HepG2 (cell line): ENCODE data around the gene HOXA6. TPM values are rescaled to one million over a fixed set of nuclear protein-coding genes. Genes with fewer than 3 reads are reported as not detected.
A peak's percentile ranks its signal among the peaks of the same experiment; 100 is the strongest.

ENCODE experiments used
- GPN1 ChIP-seq: sonication (generic); formaldehyde crosslinking; IDR thresholded peaks from 2 replicates; pipeline ENCODE4 v1.5.1; 2020; ENCODE audit warnings: missing genetic modification reagents, borderline replicate concordance
- NRL ChIP-seq: sonication (generic); formaldehyde crosslinking; IDR thresholded peaks from 2 replicates; pipeline ENCODE4 v1.5.0; 2020; ENCODE audit warnings: missing genetic modification reagents, mild to moderate bottlenecking, moderate library complexity, borderline replicate concordance
- PHF5A ChIP-seq: IDR thresholded peaks from one replicate; pipeline ENCODE4 v1.6.1; 2018; ENCODE audit warnings: low read depth, missing genetic modification reagents; ENCODE audit not compliant: unreplicated experiment
- TEF ChIP-seq: sonication (generic); formaldehyde crosslinking; IDR thresholded peaks from 2 replicates; pipeline ENCODE4 v1.5.0; 2020; ENCODE audit warnings: missing genetic modification reagents
- TFE3 ChIP-seq: IDR thresholded peaks from 2 replicates; pipeline ENCODE4 v1.6.1; 2016
- ZBTB49 ChIP-seq: sonication (generic); formaldehyde crosslinking; IDR thresholded peaks from 2 replicates; pipeline ENCODE4 v1.4.0; 2020; ENCODE audit warnings: missing genetic modification reagents, borderline replicate concordance
- ZFP91 ChIP-seq: sonication (generic); formaldehyde crosslinking; IDR thresholded peaks from 2 replicates; pipeline ENCODE4 v1.9.0; 2022; ENCODE audit warnings: missing genetic modification reagents, mild to moderate bottlenecking, borderline replicate concordance
- ZNF33B ChIP-seq: sonication (generic); formaldehyde crosslinking; IDR thresholded peaks from 2 replicates; pipeline ENCODE4 v1.5.1; 2020; ENCODE audit warnings: mild to moderate bottlenecking, missing genetic modification reagents
- ZNF382 ChIP-seq: sonication (generic); formaldehyde crosslinking; IDR thresholded peaks from 2 replicates; pipeline ENCODE4 v1.5.0; 2020; ENCODE audit warnings: missing genetic modification reagents, mild to moderate bottlenecking, borderline replicate concordance
- ZNF441 ChIP-seq: sonication (generic); formaldehyde crosslinking; IDR thresholded peaks from 2 replicates; pipeline ENCODE4 v1.7.0; 2021; ENCODE audit warnings: missing genetic modification reagents, borderline replicate concordance
- ZNF713 ChIP-seq: sonication (generic); formaldehyde crosslinking; IDR thresholded peaks from 2 replicates; pipeline ENCODE4 v1.4.0; 2020; ENCODE audit warnings: mild to moderate bottlenecking, missing genetic modification reagents
- ZZZ3 ChIP-seq: sonication (generic); formaldehyde crosslinking; IDR thresholded peaks from 2 replicates; pipeline ENCODE4 v1.4.0; 2020; ENCODE audit warnings: missing genetic modification reagents, mild to moderate bottlenecking, borderline replicate concordance
- polyA plus RNA-seq, 8 experiments: library from polyadenylated mRNA; depleted of rRNA in 3 of 8; stranded (reverse) in 7 of 8; unstranded in 1 of 8; fragments of >200 nt; fragmentation: Illumina TruSeq in 4 of 8; extraction: Trizol in 4 of 8; gene quantifications; 2 replicates each; pipeline versions ENCODE4 v1.2.1 to v1.2.3, GENCODE V29; 2011 to 2016; ENCODE audit warnings: low read depth in 4 of 8, missing spikeins in 1 of 8, mixed read lengths in 1 of 8; ENCODE audit not compliant: insufficient read depth in 1 of 8
- total RNA-seq, 5 experiments: library from RNA; depleted of rRNA; stranded (reverse); fragments of >200 nt; fragmentation: Illumina TruSeq; extraction: Trizol; gene quantifications; 2 replicates each; pipeline ENCODE4 v1.2.3, GENCODE V29; 2016; ENCODE audit warnings: low read depth in 1 of 5
- TF ChIP-seq, protein P1 (sequence below): sonication (generic); formaldehyde crosslinking; IDR thresholded peaks from 2 replicates; pipeline ENCODE4 v1.8.0; 2022; ENCODE audit warnings: mild to moderate bottlenecking, missing genetic modification reagents, moderate library complexity
- TF ChIP-seq, protein P2 (sequence below): sonication (generic); formaldehyde crosslinking; IDR thresholded peaks from 2 replicates; pipeline ENCODE4 v1.4.0; 2020; ENCODE audit warnings: mild to moderate bottlenecking, missing genetic modification reagents
- TF ChIP-seq, protein P3 (sequence below): IDR thresholded peaks from 2 replicates; pipeline ENCODE4 v1.6.1; 2018; ENCODE audit warnings: missing genetic modification reagents, mild to moderate bottlenecking, missing compliant biosample characterization

The HOXA6 gene
- total and polyA plus RNA-seq, 2 of the 13 experiments (the other 11 are each of a cell fraction or from before 2014, with no cell fraction given): 1.3 to 1.5 TPM

DNA sequence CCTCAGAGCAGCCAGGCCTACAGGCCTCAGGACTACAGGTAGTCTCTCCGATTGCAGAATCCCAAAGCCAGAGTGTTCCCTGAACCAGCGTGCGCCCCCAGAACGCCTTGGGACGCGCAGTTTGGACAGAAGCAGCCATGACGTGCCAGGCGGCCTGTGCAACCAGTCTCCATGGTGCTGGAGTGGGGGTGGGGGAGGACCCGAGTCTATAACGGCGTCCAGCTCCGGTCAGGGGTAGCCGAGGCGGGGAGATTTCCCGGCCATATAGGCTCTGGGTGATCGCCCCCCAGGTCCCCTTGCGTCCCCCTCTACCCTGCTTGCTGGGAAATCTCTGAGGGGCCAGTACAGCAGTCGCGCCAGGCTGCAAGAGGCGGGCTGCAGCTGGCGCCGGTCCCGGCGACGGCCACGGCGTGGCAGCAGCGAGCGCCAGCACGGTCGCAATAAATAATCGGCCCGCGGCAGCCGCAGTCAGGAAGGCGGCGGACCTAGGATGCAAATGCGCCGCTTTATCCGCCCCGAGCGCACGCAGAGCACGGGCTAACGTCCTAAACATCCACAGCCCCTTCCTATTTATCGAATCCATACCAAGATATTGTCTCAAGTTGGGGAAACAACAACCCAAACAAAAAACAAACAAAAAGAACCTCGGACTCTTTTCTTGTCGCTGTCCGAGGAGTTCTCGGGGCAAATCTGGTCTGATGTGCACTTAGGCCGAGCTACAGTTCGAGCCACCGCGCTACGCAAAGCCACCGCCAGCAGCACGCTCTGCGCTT, 3.2 kb upstream of the HOXA6 start (continued):
- no peak for TF ChIP-seq ZBTB49 (CRISPR knock-in tag)
- no peak for TF ChIP-seq ZNF382
- TF ChIP-seq, protein P1, sequence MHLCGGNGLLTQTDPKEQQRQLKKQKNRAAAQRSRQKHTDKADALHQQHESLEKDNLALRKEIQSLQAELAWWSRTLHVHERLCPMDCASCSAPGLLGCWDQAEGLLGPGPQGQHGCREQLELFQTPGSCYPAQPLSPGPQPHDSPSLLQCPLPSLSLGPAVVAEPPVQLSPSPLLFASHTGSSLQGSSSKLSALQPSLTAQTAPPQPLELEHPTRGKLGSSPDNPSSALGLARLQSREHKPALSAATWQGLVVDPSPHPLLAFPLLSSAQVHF (CRISPR knock-in tag): no peak
- no peak for TF ChIP-seq TEF (CRISPR knock-in tag)
- no peak for TF ChIP-seq TFE3 (CRISPR knock-in tag)
- no peak for TF ChIP-seq GPN1
- TF ChIP-seq, protein P2, sequence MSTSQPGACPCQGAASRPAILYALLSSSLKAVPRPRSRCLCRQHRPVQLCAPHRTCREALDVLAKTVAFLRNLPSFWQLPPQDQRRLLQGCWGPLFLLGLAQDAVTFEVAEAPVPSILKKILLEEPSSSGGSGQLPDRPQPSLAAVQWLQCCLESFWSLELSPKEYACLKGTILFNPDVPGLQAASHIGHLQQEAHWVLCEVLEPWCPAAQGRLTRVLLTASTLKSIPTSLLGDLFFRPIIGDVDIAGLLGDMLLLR (CRISPR knock-in tag): no peak
- TF ChIP-seq, protein P3, sequence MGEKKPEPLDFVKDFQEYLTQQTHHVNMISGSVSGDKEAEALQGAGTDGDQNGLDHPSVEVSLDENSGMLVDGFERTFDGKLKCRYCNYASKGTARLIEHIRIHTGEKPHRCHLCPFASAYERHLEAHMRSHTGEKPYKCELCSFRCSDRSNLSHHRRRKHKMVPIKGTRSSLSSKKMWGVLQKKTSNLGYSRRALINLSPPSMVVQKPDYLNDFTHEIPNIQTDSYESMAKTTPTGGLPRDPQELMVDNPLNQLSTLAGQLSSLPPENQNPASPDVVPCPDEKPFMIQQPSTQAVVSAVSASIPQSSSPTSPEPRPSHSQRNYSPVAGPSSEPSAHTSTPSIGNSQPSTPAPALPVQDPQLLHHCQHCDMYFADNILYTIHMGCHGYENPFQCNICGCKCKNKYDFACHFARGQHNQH (CRISPR knock-in tag): peak; percentile 49; the same call in 1 of the 2 replicates
- peak; percentile 39 for TF ChIP-seq PHF5A (CRISPR knock-in tag)
- TF ChIP-seq ZFP91 (CRISPR knock-in tag): peak; percentile 65; the same call in 1 of the 2 replicates
- 0 out of 2 replicates have a peak, but pooled peaks have one; percentile 69 for TF ChIP-seq ZZZ3
- no peak for TF ChIP-seq ZNF713 (CRISPR knock-in tag)
- TF ChIP-seq ZNF441 (CRISPR knock-in tag): no peak
- peak; percentile 15; the same call in 1 of the 2 replicates for TF ChIP-seq NRL (CRISPR knock-in tag)
- TF ChIP-seq ZNF33B (CRISPR knock-in tag): no peak
